ENCODE data around the gene SORBS2. TPM values are rescaled to one million over a fixed set of nuclear protein-coding genes. Genes with fewer than 3 reads are reported as not detected.
A peak's percentile ranks its signal among the peaks of the same experiment; 100 is the strongest.

SORBS2 gene
- total RNA-seq, 4 donors from 2014 or later, result 33.4 to 286 (median 47.6) TPM

- no peaks in the 10 kb centered on the region for H3K27me3 ChIP-seq
- DNase-seq, result no peak
- no peaks in the 10 kb centered on the region for H3K9me3 ChIP-seq
- intact Hi-C loops (cut with DNase I), result no loop called here
- H3K36me3 ChIP-seq, result peaks cover 0 to 8% (median 0%) of the 10 kb centered on the region in 3 donors
- H3K4me1 ChIP-seq, result peaks cover 7 to 32% (median 9%) of the 10 kb centered on the region in 3 donors
- WGBS, 2 donors, result 82 to 86% methylated on average over 13 of the region's 13 CpGs
- H3K4me3 ChIP-seq, result no peak overlapping the region
- H3K27ac ChIP-seq, result no peak overlapping the region
- TF ChIP-seq POLR2A (IDR thresholded peaks at IDR 0.05), result no peak
- TF ChIP-seq CTCF (IDR thresholded peaks at IDR 0.05), result no peak
Measured at GRCh38 chr4:185589067-185589836, 222.7 kb downstream of the SORBS2 start.

DNA sequence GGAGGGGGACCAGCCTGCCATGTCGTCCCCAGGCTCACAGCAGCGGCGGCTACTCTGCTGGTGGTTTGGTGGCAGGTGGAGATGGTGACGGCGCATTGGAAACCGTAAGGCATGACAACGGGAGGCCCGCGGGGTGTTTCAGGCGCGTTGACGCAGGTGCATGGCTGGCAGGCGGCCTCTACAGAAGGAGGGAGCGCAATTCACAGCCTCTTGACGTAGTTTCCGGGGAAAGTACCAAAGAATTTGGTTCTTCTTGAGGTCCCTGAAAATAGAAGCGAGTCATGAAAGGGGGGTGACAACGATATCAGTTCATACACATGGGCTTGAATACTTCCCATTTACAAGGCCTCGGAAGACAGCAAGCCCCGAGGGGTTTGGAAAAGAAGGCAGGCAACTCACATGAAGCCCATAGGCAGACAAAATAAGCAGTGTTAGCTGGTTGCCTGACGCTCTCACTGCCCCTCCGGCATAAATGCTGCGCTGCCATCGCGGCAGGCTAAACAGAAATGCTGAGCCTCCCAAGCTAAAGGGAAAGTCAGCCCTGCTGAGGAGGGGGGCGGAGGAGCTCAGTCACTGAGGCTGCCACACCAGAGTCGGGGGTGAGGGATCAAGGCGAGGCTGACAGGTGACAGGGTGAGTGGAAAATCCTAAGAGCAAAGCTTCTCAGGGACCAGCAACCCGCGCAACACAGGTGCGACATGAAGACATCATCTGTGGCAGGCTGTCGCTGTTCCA, 224.4 kb downstream of the SORBS2 start:
- peak overlapping the region in 1 of 4 donors; percentile 73 for H3K27ac ChIP-seq
- intact Hi-C loops (cut with DNase I), result no loop called here
- no peak for DNase-seq
- TF ChIP-seq POLR2A (IDR thresholded peaks at IDR 0.05) (peak in 1 of 4 donors; percentile 22), CTCF (IDR thresholded peaks at IDR 0.05) (no peak)
- WGBS, 2 donors, result 54 to 64% methylated on average over 19 to 29 of the region's 32 CpGs
- H3K36me3 ChIP-seq, result peaks cover 0 to 8% (median 0%) of the 10 kb centered on the region in 3 donors
- H3K27me3 ChIP-seq, result no peaks in the 10 kb centered on the region
- no peaks in the 10 kb centered on the region for H3K9me3 ChIP-seq
- H3K4me3 ChIP-seq, result peak overlapping the region in 1 of 4 donors; percentile 44
- H3K4me1 ChIP-seq, result peaks cover 6 to 25% (median 7%) of the 10 kb centered on the region in 3 donors

- no peaks in the 10 kb centered on the region for H3K27me3 ChIP-seq
- DNase-seq, result no peak
- peaks cover 6 to 21% (median 7%) of the 10 kb centered on the region in 3 donors for H3K4me1 ChIP-seq
- no peak overlapping the region for H3K4me3 ChIP-seq
- H3K9me3 ChIP-seq, result no peaks in the 10 kb centered on the region
- intact Hi-C loops (cut with DNase I), result no loop called here
- TF ChIP-seq POLR2A (IDR thresholded peaks at IDR 0.05), result no peak
- TF ChIP-seq CTCF (IDR thresholded peaks at IDR 0.05), result no peak
- H3K27ac ChIP-seq, result peak overlapping the region in 1 of 4 donors; percentile 73
- H3K36me3 ChIP-seq, result peaks cover 0 to 8% (median 0%) of the 10 kb centered on the region in 3 donors
- WGBS, 2 donors, result 38 to 62% methylated on average over 5 to 6 of the region's 6 CpGs
Measured at GRCh38 chr4:185587030-185587426, 225.0 kb downstream of the SORBS2 start.

DNA sequence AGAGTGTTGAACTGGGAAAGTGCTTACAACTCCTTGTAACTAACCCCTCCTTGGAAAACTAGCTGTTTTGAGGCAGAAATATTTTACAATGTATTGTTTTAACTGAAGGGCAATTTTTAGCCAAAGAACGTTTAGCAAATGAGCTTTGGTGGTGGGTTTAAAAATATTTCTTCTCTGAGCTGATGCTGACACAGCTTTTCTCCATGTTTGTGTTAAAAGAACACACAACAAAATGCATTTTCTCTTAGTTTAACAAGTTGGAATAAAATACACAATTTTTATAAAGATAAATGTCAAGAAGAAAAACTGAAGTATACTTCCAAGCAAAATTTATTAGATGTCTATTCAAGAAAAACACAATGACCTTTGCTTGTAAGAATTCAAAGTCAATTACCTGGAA, 226.8 kb downstream of the SORBS2 start:
- Histone ChIP-seq H3K27me3 (no peaks in the 10 kb centered on the region), H3K9me3 (no peaks in the 10 kb centered on the region), H3K27ac (no peak overlapping the region), H3K36me3 (peaks cover 0 to 8% (median 0%) of the 10 kb centered on the region in 3 donors), H3K4me3 (no peak overlapping the region), H3K4me1 (peaks cover 0 to 9% (median 0%) of the 10 kb centered on the region in 3 donors)
- TF ChIP-seq POLR2A (IDR thresholded peaks at IDR 0.05) (no peak), CTCF (IDR thresholded peaks at IDR 0.05) (no peak)
- WGBS, 2 donors, result 46 to 47% methylated on average over 1 of the region's 1 CpG
- no peak for DNase-seq
- intact Hi-C loops (cut with DNase I), result no loop called here

DNA sequence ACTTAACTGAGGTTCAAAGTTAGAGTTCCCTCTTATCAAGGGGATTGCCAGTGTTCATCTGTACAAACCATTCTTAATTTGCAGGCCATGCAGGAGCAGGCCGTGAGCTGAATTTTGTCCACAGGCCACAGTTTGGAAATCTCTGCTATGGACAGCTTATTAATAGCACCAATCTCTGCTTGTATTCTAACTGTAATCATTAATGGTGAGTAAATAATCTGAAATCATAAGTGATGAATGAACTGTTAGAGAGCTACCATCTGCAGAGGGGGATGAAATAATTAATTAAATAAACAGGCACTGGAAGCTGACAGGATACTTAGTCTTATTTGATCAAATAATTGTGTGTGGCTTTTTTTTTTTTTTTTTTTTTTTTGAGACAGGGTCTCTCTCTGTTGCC, 228.2 kb downstream of the SORBS2 start:
- H3K27me3 ChIP-seq, result no peaks in the 10 kb centered on the region
- peaks cover 0 to 9% (median 0%) of the 10 kb centered on the region in 3 donors for H3K4me1 ChIP-seq
- no peaks in the 10 kb centered on the region for H3K9me3 ChIP-seq
- 83 to 93% methylated on average over 1 of the region's 1 CpG for WGBS, 2 donors
- no peak overlapping the region for H3K4me3 ChIP-seq
- no peak overlapping the region for H3K27ac ChIP-seq
- DNase-seq, result no peak
- no peak for TF ChIP-seq POLR2A (IDR thresholded peaks at IDR 0.05)
- intact Hi-C loops (cut with DNase I), result no loop called here
- peaks cover 0 to 8% (median 0%) of the 10 kb centered on the region in 3 donors for H3K36me3 ChIP-seq
